ENCODE data around the gene TRERF1. TPM values are rescaled to one million over a fixed set of nuclear protein-coding genes. Genes with fewer than 3 reads are reported as not detected.

The TRERF1 gene
- total RNA-seq, 1 experiment from 2014 or later: 22.3 TPM

GRCh38 chr6:42459888-42460287 lies 8.2 kb upstream of the TRERF1 start:
- H3K27me3 Mint-ChIP-seq (ENCODE audit: low read depth): no peaks in the 10 kb centered on the region; the same call in 1 of the 2 replicates
- H3K9me3 Mint-ChIP-seq: 0 out of 2 replicates have a peak, but pooled peaks cover 5% of the 10 kb centered on the region
- POLR2A ChIA-PET: no interaction called here
- no peak for TF ChIP-seq FOXP4 (CRISPR knock-in tag; IDR thresholded peaks at IDR 0.05)
- TF ChIP-seq ZNF671 (CRISPR knock-in tag; IDR thresholded peaks at IDR 0.05): no peak
- no peak for TF ChIP-seq NFE2L1 (CRISPR knock-in tag; IDR thresholded peaks at IDR 0.05)
- TF ChIP-seq, protein P1, sequence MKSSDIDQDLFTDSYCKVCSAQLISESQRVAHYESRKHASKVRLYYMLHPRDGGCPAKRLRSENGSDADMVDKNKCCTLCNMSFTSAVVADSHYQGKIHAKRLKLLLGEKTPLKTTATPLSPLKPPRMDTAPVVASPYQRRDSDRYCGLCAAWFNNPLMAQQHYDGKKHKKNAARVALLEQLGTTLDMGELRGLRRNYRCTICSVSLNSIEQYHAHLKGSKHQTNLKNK (CRISPR knock-in tag; IDR thresholded peaks at IDR 0.05): no peak
- no peak for TF ChIP-seq MYBL2 (CRISPR knock-in tag; IDR thresholded peaks at IDR 0.05)
- TF ChIP-seq FOXP1 (CRISPR knock-in tag; IDR thresholded peaks at IDR 0.05; ENCODE audit: borderline replicate concordance): no peak
- no peak for TF ChIP-seq HMGA2 (CRISPR knock-in tag; IDR thresholded peaks at IDR 0.05)
- TF ChIP-seq SMAD4 (CRISPR knock-in tag; IDR thresholded peaks at IDR 0.05): no peak
- TF ChIP-seq, protein P2, sequence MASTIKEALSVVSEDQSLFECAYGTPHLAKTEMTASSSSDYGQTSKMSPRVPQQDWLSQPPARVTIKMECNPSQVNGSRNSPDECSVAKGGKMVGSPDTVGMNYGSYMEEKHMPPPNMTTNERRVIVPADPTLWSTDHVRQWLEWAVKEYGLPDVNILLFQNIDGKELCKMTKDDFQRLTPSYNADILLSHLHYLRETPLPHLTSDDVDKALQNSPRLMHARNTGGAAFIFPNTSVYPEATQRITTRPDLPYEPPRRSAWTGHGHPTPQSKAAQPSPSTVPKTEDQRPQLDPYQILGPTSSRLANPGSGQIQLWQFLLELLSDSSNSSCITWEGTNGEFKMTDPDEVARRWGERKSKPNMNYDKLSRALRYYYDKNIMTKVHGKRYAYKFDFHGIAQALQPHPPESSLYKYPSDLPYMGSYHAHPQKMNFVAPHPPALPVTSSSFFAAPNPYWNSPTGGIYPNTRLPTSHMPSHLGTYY (CRISPR knock-in tag; IDR thresholded peaks at IDR 0.05): no peak
- TF ChIP-seq ESRRA (CRISPR knock-in tag; IDR thresholded peaks at IDR 0.05; ENCODE audit: borderline replicate concordance): no peak
- TF ChIP-seq ZNF396 (CRISPR knock-in tag; IDR thresholded peaks at IDR 0.05; ENCODE audit: borderline replicate concordance): no peak
- TF ChIP-seq ELF4 (CRISPR knock-in tag; IDR thresholded peaks at IDR 0.05; ENCODE audit: low read depth): no peak
- no peak for TF ChIP-seq ZNF232 (CRISPR knock-in tag; IDR thresholded peaks at IDR 0.05)
- no peak for TF ChIP-seq ETV6 (CRISPR knock-in tag; IDR thresholded peaks at IDR 0.05)
- TF ChIP-seq ZNF423 (CRISPR knock-in tag; IDR thresholded peaks at IDR 0.05): no peak
- TF ChIP-seq, protein P3, sequence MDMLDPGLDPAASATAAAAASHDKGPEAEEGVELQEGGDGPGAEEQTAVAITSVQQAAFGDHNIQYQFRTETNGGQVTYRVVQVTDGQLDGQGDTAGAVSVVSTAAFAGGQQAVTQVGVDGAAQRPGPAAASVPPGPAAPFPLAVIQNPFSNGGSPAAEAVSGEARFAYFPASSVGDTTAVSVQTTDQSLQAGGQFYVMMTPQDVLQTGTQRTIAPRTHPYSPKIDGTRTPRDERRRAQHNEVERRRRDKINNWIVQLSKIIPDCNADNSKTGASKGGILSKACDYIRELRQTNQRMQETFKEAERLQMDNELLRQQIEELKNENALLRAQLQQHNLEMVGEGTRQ (CRISPR knock-in tag; IDR thresholded peaks at IDR 0.05): no peak
- no peak for ATAC-seq
- H3K36me3 Mint-ChIP-seq: no peaks in the 10 kb centered on the region
- peaks cover 13% of the 10 kb centered on the region for H3K4me1 Mint-ChIP-seq
- DNase-seq (ENCODE audit: low spot score): no peak
- CTCF ChIA-PET: interaction anchor here (1.2 to 1.3 kb wide), 2 partner anchors 11 to 88 kb away, joined by 3 to 4 read pairs; no protein-coding TSS in a partner anchor
- H3K4me3 Mint-ChIP-seq: no peak overlapping the region
- no peak overlapping the region for H3K27ac Mint-ChIP-seq

GRCh38 chr6:42454428-42454791 lies 2.7 kb upstream of the TRERF1 start:
- ChIA-PET CTCF (interaction anchor here (0.7 to 5.3 kb wide), 12 partner anchors 8 to 489 kb away, joined by 3 to 60 read pairs (median 3); partner anchors contain the start of genes CNPY3 and UBR2), POLR2A (interaction anchor here (1.0 to 3.2 kb wide), 4 partner anchors 10 to 109 kb away, joined by 4 to 26 read pairs (median 12); partner anchors contain the start of gene UBR2)
- peak overlapping the region; percentile 25 for H3K27ac Mint-ChIP-seq
- H3K27me3 Mint-ChIP-seq (ENCODE audit: low read depth): peaks cover 4% of the 10 kb centered on the region
- DNase-seq (ENCODE audit: low spot score) (peak; percentile 56), ATAC-seq (peak; percentile 2; the same call in 1 of the 2 replicates)
- H3K4me3 Mint-ChIP-seq: peak overlapping the region; percentile 100
- no peaks in the 10 kb centered on the region for H3K9me3 Mint-ChIP-seq
- H3K4me1 Mint-ChIP-seq: peaks cover 30% of the 10 kb centered on the region
- no peaks in the 10 kb centered on the region for H3K36me3 Mint-ChIP-seq
- TF ChIP-seq, protein P4, sequence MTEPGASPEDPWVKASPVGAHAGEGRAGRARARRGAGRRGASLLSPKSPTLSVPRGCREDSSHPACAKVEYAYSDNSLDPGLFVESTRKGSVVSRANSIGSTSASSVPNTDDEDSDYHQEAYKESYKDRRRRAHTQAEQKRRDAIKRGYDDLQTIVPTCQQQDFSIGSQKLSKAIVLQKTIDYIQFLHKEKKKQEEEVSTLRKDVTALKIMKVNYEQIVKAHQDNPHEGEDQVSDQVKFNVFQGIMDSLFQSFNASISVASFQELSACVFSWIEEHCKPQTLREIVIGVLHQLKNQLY (CRISPR knock-in tag; IDR thresholded peaks at IDR 0.05): no peak
- no peak for TF ChIP-seq ZNF425 (CRISPR knock-in tag; conservative IDR thresholded peaks at IDR 0.05)
- TF ChIP-seq ESRRA (CRISPR knock-in tag; IDR thresholded peaks at IDR 0.05; ENCODE audit: borderline replicate concordance): no peak
- TF ChIP-seq, protein P5, sequence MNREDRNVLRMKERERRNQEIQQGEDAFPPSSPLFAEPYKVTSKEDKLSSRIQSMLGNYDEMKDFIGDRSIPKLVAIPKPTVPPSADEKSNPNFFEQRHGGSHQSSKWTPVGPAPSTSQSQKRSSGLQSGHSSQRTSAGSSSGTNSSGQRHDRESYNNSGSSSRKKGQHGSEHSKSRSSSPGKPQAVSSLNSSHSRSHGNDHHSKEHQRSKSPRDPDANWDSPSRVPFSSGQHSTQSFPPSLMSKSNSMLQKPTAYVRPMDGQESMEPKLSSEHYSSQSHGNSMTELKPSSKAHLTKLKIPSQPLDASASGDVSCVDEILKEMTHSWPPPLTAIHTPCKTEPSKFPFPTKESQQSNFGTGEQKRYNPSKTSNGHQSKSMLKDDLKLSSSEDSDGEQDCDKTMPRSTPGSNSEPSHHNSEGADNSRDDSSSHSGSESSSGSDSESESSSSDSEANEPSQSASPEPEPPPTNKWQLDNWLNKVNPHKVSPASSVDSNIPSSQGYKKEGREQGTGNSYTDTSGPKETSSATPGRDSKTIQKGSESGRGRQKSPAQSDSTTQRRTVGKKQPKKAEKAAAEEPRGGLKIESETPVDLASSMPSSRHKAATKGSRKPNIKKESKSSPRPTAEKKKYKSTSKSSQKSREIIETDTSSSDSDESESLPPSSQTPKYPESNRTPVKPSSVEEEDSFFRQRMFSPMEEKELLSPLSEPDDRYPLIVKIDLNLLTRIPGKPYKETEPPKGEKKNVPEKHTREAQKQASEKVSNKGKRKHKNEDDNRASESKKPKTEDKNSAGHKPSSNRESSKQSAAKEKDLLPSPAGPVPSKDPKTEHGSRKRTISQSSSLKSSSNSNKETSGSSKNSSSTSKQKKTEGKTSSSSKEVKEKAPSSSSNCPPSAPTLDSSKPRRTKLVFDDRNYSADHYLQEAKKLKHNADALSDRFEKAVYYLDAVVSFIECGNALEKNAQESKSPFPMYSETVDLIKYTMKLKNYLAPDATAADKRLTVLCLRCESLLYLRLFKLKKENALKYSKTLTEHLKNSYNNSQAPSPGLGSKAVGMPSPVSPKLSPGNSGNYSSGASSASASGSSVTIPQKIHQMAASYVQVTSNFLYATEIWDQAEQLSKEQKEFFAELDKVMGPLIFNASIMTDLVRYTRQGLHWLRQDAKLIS (CRISPR knock-in tag; IDR thresholded peaks at IDR 0.05; ENCODE audit: borderline replicate concordance): no peak
- TF ChIP-seq ATF6 (CRISPR knock-in tag; IDR thresholded peaks at IDR 0.05): no peak
- TF ChIP-seq MAX (CRISPR knock-in tag; IDR thresholded peaks at IDR 0.05): no peak
- no peak for TF ChIP-seq GABPB1 (CRISPR knock-in tag; IDR thresholded peaks at IDR 0.05)

Measured in WTC11 (cell line).